NCI-H82 (cell line): ENCODE data around the gene ENPP7.

Source experiments
- DNase-seq: peaks from one replicate; lab custom pipeline; 2025; lab: John Stamatoyannopoulos, UW

The ENPP7 gene

DNA sequence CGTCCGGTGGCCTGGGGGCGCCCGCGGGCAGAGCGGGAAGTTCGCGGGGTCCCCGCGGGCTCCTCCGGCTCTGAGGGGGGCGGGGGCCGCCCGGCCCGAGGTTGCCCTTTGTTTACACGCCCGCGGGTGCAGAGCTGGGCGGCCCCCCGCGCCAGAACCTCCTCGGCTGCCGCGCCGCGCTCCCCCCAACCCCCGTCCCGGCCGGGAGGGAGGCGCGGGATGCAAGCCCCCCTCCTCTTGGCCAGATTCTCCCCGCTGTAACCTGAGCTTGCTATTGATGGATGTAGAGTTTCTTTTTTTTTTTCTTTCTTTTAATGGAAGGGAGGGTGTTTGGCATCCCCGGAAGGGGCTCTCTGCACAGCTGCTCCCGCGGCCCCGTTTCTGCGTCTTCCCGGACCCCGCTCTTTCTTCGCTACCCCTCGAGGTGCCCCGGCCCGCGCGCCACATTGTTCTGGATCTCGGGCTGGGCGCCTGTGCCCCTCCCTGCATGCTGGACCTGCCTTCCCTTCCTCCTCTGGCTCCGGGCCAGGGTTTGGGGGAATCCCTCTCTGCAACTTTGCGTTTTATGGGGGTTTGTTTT is 47.9 kb downstream of the ENPP7 start:
- peak; percentile 56 for DNase-seq

DNA sequence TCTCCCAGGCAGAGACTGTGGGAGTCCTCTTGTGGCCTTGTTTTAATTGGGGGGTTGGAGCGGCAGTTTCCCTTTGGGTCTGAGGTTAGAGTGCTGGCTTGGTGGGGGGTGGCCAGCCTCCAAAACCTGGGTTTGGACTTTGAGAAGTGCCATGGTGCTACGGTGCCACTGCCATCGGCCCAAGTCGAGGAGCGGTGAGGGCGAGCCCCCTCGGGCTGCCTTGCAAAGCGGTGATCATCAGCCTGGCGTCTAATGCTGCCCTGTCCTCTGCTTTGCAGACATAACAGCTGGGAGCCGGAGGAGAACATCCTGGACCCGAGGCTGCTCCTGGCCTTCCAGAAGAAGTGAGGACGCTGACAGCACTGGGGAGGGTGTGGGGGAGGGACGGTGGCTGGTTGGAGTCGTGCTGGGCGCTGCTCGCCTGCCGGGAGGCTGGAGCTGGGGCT is 48.4 kb downstream of the ENPP7 start:
- DNase-seq = no peak

DNA sequence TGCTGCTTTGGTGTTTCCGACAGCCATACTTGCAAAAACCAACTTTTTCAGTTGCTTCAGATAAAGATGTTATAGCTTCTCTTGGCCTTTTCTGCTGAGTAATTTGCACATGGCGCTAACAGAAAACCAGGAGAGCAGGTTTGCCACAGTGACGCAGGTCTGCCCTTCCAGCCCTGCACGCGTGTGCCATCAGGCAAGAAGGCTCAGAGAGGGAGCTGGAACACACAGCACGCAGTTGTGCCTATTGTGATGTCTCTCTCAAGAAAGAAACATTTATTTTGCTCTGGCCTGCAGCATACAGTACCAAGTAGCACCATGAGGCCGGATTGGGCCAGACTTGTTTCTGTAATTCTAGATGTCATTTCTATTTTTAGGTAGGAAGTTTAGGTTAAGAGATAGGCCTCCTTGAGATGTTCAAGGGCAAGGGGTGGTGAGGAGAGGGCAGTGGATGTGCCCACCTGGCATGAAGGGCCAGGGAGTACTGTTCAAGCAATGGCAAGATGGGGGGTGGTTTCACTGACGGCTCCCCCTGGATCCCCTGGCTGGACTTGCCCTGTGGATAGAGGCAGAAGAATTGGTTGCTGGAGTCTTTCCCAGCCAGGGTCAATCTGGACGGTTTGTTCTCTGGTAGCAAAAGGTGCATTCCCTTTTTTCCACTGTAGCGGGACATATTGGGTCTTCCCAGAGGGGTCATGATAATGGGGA is 49.1 kb downstream of the ENPP7 start:
- no peak for DNase-seq

DNA sequence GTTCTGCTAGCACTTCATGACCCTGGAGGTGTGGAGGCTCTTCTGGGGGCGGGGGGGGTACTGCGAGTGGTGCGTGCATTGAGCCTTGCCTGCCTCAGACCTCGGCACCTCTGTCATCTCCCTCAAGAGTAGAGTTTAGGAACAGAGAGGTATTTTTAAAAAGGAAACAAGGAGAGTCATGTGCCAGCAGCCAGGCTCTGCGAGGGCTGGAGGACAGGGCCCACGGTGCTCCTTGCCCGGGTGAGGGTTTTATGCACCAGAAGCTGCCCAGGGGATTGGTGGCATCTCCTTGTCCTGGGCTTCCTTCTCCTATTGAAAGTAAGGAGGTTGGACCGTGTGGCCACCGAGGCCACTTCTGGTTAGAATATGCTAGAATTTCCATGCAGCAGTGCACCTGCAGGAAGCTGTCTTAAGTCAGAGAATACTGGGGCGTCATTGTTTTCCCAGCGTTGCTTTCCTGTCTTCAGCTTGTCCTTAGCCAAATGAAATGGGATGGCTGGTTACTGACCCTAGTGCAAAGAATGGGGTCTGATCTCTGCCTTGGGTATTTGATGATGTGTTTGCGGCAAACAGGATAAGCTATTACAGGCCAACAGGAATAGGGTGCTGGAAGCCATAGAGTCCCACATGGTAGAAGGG is 50.4 kb downstream of the ENPP7 start:
- no peak for DNase-seq

DNA sequence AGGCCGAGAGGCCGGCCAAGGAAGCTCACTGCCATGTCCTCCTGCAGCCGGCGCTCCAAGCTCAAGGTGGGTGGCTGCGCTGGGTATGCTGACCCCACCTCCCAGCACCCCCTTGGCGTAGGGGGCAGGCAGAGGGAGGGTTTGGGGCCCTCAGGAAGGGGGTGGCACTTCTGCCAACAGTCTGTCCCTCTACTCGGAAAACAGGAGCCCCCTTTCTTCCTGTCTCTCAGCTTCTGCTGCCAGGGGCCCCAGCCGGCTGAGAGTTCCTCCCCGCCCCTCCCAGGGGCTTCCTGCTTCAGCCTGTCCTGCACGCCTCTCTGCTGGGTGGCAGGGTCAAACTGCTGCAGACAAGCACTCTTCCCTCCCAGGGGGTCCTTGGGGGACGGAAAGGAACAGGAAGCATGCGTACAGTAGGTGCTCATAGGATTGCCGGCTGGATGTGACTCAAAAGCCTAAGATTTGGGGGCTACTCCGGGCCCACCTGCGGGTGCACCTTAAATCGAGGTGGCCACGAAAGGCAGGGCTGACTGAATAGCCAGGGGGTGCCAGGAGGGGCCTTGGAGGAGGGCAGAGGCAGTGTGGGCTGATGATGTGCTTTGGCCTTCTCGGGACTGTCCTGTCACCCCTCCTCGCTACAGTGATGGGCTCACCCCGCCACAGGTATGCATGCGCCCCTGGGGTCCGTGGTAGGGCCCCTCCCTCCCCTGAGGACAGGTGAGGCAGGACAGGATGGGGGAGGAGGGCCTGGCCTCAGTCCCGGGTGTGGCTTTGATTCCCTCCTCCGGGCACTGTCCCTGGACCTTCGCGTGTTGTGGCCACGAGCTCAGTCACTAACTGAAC is 51.2 kb downstream of the ENPP7 start:
- no peak for DNase-seq

DNA sequence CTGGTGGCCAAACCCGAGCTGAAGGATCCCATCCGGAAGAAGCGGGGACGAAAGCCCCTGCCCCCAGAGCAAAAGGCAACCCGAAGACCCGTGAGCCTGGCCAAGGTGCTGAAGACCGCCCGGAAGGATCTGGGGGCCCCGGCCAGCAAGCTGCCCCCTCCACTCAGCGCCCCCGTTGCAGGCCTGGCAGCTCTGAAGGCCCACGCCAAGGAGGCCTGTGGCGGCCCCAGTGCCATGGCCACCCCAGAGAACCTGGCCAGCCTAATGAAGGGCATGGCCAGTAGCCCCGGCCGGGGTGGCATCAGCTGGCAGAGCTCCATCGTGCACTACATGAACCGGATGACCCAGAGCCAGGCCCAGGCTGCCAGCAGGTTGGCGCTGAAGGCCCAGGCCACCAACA is 53.1 kb downstream of the ENPP7 start:
- DNase-seq = no peak

DNA sequence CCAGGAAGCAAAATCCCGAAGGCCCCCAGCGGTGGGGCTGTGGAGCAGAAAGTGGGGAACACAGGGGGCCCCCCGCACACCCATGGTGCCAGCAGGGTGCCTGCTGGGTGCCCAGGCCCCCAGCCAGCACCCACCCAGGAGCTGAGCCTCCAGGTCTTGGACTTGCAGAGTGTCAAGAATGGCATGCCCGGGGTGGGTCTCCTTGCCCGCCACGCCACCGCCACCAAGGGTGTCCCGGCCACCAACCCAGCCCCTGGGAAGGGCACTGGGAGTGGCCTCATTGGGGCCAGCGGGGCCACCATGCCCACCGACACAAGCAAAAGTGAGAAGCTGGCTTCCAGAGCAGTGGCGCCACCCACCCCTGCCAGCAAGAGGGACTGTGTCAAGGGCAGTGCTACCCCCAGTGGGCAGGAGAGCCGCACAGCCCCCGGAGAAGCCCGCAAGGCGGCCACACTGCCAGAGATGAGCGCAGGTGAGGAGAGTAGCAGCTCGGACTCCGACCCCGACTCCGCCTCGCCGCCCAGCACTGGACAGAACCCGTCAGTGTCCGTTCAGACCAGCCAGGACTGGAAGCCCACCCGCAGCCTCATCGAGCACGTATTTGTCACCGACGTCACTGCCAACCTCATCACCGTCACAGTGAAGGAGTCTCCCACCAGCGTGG is 53.7 kb downstream of the ENPP7 start:
- no peak for DNase-seq

DNA sequence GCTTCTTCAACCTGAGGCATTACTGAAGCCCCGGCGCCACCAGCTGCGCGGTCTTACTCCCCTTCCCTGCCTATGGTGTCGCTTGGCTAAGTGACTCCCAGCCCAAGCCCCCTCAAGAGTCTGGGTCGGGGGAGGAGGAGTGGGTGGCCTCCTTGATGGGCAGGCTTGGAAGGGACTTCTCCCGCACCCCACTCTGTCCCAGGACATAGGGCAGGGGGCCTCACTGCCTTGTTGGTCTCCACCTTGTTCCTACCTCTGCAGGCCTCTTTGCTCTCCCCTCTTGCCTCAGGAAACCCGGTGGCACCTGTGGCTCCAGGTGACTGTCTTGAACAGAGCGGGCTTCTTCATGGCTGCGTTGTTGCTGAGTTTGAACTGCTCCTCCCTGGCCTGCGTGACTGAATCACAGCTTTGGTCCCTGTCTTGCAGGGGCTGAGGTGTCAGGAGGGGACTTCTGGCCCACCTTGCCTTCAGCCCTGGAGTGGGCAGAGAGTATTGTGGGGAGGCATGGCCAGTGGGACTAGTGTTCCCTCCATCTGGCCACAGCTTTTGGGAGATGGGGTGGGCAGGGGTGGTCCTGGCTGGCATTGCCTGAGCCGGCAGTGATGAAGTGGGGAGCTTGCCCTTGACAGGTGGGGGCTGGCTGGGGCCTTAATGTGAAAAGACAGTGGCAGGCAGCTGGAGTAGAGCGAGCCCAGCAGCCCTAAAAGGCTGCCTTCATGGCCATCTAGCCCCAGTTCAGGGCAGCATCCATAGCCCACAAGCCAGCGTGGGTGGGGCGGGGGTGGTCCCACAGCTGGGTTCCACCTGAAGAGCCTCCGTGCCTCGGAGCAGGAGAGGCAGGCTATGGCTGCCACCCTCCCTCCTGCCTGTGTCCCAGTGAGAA is 54.5 kb downstream of the ENPP7 start:
- no peak for DNase-seq

DNA sequence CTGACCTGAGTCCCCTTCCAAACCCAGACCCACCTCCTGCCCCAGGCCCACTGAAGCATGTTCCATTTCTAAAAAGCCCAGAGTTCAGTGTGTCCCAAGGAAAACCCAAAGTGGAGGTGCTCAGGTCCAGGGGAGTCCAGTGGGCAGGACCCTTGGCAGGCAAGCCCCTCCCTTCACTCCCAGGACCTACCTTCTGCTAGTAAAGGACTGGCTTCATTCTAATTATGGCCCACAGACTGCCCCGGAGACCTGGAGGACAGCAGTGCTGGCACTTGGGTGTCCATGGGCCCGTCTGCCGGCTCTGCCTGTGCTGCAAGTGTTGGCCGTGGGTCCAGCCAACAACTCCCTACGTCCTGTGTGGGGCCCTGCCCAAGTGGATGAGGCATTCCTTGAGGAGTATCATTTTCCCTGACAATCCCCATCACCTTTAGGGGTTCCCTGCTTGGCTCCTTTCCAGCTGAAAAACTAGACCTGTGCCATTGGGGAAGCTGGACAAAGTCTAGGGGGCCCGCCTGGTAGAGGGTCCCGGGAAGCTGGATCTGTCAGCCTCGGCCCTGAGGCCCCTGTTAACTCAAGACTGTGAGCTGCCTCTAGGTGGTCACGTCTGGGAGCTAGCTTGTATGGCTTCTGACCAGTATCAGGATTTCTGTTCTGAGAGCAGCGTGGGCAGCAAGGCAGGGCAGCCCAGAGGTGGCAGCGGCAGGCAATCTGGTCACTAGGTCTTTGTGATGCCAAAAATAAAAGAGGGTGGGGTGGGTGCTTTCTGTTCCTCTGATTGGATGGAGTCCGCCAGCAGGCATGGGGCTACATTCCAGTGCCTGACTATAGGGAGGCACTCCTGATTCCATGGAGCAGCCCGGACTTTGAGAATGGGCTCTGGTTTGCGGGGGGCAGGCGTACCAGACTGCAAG is 55.4 kb downstream of the ENPP7 start:
- DNase-seq = no peak

DNA sequence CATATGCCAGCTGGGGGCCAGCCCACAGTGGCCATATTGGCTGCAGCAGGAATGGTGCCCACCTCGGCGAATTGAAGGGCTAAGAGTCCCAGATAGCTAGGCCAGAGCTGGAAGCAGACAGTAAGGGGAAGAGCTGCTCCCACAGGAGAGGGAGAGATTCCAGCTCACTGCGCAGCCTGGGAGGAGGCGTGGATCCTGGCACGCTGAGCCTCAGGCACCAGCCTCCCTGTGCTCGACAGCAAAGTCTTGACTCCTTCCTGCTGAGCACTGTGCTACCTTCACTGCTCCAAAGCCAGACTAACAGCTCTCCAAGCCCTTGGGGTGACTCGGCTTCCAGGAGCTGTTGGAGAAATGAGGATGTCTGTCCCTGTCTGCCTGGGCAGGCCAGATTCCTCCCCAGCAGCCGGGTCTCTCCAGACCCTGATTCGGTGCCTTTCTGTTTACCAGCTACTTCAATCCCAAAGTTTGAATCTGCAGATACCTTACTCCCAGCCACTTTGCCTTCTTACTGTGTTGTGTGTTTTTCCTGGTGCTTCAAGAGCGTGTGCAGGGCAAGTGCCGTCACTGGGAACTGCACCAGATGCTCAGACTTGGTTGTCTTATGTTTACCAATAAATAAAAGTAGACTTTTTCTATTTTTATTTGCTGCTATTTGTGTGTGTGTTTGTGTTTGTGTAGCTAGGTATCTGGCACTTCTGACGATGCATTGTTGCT is 56.3 kb downstream of the ENPP7 start:
- DNase-seq = no peak

DNA sequence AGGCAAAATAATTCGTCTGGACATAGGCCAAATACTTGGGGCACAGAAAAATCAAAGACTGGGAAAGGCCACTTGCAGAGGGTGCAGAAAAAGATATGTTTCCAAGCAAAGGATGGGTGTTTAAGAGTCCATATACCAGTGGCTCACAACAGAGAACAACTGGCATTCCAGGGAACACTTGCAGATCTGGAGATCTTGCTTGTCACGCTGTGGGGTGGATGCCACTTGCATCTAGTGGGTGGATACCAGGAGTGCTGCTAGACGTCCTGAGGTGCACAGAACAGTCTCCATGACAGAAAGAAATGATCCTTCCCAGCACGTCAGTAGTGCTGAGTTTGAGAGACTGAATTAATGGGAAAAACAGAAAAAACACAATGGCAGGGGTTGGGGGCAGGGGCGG is 57.7 kb downstream of the ENPP7 start:
- no peak for DNase-seq

DNA sequence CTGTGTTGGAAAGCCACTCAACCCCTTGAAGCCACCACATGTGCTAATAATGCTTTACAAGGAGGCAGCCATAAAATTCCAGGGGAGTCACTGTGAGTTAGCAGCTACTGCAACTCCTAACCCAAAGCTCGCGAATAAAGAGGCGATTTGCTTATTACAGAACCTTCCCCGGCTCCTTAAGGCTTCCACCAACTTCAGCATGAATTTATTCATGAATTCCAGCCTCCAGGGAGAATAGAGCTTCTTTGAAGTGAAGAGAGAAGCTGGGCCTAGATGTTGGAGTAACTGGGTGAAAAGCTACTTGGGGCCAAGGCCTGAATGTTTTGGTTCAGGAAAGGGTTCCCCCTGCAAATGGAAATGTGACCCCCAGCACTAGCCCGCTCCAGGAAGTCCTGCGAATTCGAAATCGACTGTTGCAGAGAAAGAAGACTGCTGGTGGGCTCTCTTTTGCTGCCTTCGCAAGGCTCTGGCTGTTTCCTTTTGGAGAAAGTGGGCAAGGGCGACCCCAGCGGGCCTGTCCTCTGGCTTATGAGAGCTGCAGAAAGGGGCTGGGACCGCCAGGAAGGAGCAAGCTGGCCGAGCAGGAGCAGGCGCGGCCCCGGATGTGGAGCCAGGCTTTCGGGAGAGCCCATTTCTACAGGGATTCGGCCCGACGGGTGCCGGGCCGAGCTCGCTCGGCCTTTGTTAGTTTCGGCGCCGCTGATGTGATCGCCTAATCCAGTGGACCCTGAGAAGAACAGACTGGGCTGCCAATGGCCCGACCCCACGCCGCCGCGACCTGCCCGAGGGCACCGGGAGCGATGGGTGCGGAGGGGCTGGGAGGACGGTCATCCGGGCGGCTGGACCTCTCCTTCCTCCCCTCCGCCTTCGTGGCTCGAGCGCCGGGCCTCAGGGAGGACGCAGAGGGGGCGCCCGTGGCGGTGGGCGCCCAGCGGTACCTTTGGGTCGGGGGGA is 58.5 kb downstream of the ENPP7 start:
- peak; percentile 64 for DNase-seq

DNA sequence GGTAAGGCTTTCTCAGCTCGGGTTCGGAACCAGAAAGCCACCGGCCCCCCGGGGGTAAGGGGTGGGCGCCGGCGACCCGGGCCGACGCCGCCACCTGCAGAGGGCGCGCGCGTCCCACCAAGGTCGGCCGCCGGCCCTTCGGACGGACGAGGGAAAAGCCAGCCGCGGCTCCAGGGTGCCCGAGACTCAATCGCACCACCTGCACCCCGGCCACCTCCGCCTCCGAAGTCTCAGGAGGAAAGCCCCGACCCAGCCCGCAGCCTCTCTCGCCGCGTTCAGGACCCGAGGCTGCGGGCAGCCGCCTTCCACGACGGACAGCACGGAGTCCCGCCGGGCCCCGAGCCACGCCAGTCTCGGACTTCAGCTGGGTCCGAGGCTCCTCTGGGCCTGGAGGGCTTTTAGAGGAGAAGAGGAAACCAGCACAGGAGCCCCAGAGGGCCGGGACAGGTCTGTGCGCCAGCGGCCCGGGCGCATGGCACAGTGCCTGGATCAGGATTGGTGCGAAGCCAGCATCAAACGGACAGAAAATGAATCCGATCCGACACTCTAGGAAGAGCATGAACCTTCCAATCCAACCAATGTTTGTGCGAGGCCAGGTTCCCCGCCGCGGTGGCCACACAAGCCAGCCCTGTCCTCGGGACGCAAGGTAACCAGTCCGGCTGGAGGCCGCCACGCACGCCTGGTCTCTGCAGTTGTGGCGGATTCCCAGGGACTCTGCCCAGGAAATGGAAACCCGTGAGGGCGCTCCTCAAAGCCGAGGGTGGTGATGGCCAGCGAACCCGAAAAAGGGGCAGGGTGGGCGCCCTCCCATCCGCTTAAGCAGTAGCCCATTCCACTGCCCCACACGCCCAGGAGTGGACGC is 59.4 kb downstream of the ENPP7 start:
- peak; percentile 78 for DNase-seq

DNA sequence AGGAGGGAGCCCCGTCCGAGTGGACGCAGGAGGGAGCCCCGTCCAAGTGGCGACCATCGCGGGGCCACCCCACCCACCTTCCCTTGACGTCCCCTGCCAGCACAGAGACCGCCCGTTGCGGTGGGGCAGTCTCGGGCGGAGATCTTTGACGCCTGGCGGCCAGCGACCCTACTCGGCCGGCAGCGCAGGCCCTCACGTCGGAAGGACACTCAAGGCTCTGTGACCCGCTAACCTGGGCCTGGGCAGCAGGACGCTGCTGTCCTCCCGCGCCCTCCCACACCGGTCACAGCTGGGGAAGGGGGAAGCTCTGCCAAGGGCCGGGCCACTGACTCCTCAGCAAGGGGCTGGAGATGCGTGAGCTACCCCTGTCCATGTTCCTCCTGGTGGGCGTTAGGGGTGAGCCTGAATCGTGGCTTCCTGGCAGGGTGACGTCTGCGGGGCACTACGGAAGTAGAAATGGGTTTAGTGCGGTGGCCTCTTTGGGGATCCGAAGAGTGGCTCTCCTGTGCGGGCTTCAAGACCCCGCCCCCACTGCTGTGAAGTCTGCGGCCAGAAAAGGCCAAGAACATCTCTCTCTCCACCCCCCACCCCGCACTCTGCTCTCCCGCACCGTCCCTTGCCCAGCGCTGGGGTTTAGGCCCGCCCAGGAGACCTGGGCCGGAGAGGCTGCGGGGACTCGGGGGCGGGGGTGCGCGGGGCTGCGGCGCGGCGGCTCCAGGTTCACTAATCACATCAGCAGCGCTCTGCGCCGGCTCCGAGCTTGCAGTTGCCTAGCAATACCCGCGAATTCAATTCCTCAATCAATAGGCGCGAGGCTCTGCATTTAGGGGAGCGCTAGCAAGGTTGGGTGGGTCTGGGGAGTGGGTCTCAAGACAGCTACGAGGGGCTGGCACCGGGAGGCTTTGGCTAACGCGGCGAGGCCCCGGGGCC is 60.3 kb downstream of the ENPP7 start:
- peak; percentile 66 for DNase-seq

DNA sequence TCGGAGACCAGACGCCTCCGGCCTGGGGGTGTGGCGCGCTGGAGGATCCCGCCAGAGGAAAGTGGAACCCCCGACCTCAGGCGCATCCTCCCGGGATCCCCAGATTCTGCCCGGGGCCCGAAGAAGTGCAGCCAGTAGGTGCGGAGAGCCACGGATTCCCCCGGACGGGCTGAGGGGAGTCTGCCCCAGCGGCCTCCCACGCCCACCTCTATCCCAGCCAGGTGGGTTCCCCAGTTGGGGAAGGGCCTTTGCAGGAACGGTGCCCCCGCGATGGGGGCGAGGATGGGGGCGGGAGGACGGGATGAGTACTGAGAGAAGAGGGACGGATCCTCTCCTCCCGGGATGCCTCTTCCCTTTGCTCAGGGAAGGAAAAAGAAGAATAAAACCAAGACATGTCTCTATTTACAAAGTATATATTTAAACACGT is 61.0 kb downstream of the ENPP7 start:
- no peak for DNase-seq
